B cell (primary cell): ENCODE results near the gene TRPC4AP. TPM values are rescaled to one million over a fixed set of nuclear protein-coding genes. Genes with fewer than 3 reads are reported as not detected.

Source experiments
- ATAC-seq: fragments of 200-7000 bp; cut with Tn5 transposase; one replicate; pipeline ENCODE4 v1.10.0; 2021; ENCODE audit warnings: low read depth, mild to moderate bottlenecking, moderate number of reproducible peaks, moderate library complexity
- CTCF ChIA-PET: fragments of 350-600 bp; sonication (Branson Sonifier 250); formaldehyde crosslinking; loops from one replicate; lab custom pipeline; 2021; ENCODE audit warnings: antibody characterized with exemption, inconsistent platforms; lab: Charles Lee
- POLR2A ChIA-PET: fragments of 350-600 bp; sonication (Branson Sonifier 250); formaldehyde crosslinking; loops from one replicate; lab custom pipeline; 2021; ENCODE audit warnings: antibody characterized with exemption; lab: Charles Lee
- DNase-seq: peaks from one replicate; pipeline ENCODE4 v3.0.0; 2013
- H2AFZ ChIP-seq: 2 replicates; pipeline ENCODE4 v1.6.1; 2012; ENCODE audit warnings: mild to moderate bottlenecking, low read depth, low read length; ENCODE audit not compliant: insufficient read depth, poor library complexity, severe bottlenecking
- H3K27ac ChIP-seq, 2 donors: 1 replicate in 1 of 2; 2 replicates in 1 of 2; pipeline ENCODE4 v1.5.1; 2012 to 2013; ENCODE audit warnings: low read length in 2 of 2, mild to moderate bottlenecking in 2 of 2, moderate library complexity in 1 of 2
- H3K27me3 ChIP-seq, 4 experiments: fragments of 200-600 bp in 1 of 4; sonication (generic) in 1 of 4; replicated peaks in 1 of 4; 1 replicate in 2 of 4; 2 replicates in 2 of 4; pipeline versions ENCODE4 v1.6.1 to v1.7.0; 2013 to 2016; ENCODE audit warnings: low read length in 3 of 4, mild to moderate bottlenecking in 2 of 4, mixed read lengths in 1 of 4, moderate library complexity in 1 of 4; ENCODE audit not compliant: insufficient read depth in 4 of 4, control insufficient read depth in 3 of 4; ENCODE audit errors: control extremely low read depth in 1 of 4
- H3K36me3 ChIP-seq, 2 experiments: replicated peaks in 1 of 2; 1 replicate in 1 of 2; 2 replicates in 1 of 2; pipeline versions ENCODE4 v1.6.1 to v1.7.1; 2013; ENCODE audit warnings: low read length in 1 of 2; ENCODE audit not compliant: insufficient read depth in 2 of 2, control insufficient read depth in 1 of 2; ENCODE audit errors: control extremely low read depth in 1 of 2, extremely low read depth in 1 of 2
- H3K4me1 ChIP-seq, 2 donors: fragments of 200-600 bp in 1 of 2; sonication (generic) in 1 of 2; 1 replicate in 1 of 2; 2 replicates in 1 of 2; pipeline versions ENCODE4 v1.5.1 to v1.6.1; 2013 to 2017; ENCODE audit warnings: low read length in 2 of 2; ENCODE audit not compliant: control insufficient read depth in 2 of 2, insufficient read depth in 2 of 2
- H3K4me2 ChIP-seq: replicated peaks from 2 replicates; pipeline ENCODE3; 2012; ENCODE audit warnings: mild to moderate bottlenecking, low read depth, low read length; ENCODE audit not compliant: poor library complexity, severe bottlenecking
- H3K4me3 ChIP-seq, 5 experiments: fragments of 200-600 bp in 1 of 5; sonication (generic) in 1 of 5; 1 replicate in 3 of 5; 2 replicates in 2 of 5; pipeline versions ENCODE4 v1.5.1 to v1.7.0; 2011 to 2016; ENCODE audit warnings: low read length in 4 of 5, mild to moderate bottlenecking in 4 of 5, low read depth in 2 of 5, control low read depth in 1 of 5, moderate library complexity in 1 of 5; ENCODE audit not compliant: insufficient read depth in 1 of 5; ENCODE audit errors: control extremely low read depth in 1 of 5, extremely low read depth in 1 of 5
- H3K79me2 ChIP-seq: fragments of 200-600 bp; sonication (generic); one replicate; pipeline ENCODE4 v1.6.0; 2016; ENCODE audit warnings: low read length; ENCODE audit not compliant: control insufficient read depth, insufficient read depth
- H3K9ac ChIP-seq: fragments of 200-600 bp; sonication (generic); 2 replicates; pipeline ENCODE4 v1.6.1; 2017; ENCODE audit warnings: mild to moderate bottlenecking, low read length, moderate library complexity
- H3K9me3 ChIP-seq, 3 donors: one replicate each; pipeline versions ENCODE4 v1.6.1 to v1.7.1; 2013; ENCODE audit warnings: low read length in 2 of 3; ENCODE audit not compliant: control insufficient read depth in 2 of 3, insufficient read depth in 1 of 3; ENCODE audit errors: control extremely low read depth in 1 of 3
- H4K20me1 ChIP-seq: 2 replicates; pipeline ENCODE4 v1.6.0; 2012; ENCODE audit warnings: mild to moderate bottlenecking, low read length; ENCODE audit not compliant: insufficient read depth, control insufficient read depth, poor library complexity, severe bottlenecking
- H3K27ac Mint-ChIP-seq: one replicate; pipeline ENCODE4 v1.8.0; 2021; ENCODE audit warnings: mixed read lengths
- H3K27me3 Mint-ChIP-seq: one replicate; pipeline ENCODE4 v1.8.0; 2021; ENCODE audit warnings: mixed read lengths
- H3K4me1 Mint-ChIP-seq: one replicate; pipeline ENCODE4 v1.8.0; 2021; ENCODE audit warnings: mixed read lengths
- H3K4me3 Mint-ChIP-seq: one replicate; pipeline ENCODE4 v1.8.0; 2021; ENCODE audit warnings: mixed read lengths
- H3K9me3 Mint-ChIP-seq: one replicate; pipeline ENCODE4 v1.8.0; 2022; ENCODE audit warnings: mixed read lengths; ENCODE audit not compliant: insufficient read depth
- CTCF ChIP-seq: fragments of 200-600 bp; IDR thresholded peaks from one replicate; pipeline ENCODE4 v1.8.0; 2022; ENCODE audit warnings: antibody characterized with exemption, mild to moderate bottlenecking
- EZH2 ChIP-seq: IDR thresholded peaks from 2 replicates; pipeline ENCODE4 v1.6.1; 2012; ENCODE audit warnings: borderline replicate concordance, low read depth, mild to moderate bottlenecking, moderate library complexity, low read length; ENCODE audit not compliant: insufficient read depth, poor library complexity, severe bottlenecking
- WGBS: methylation state at CpG from one replicate; pipeline ENCODE4 v1.1.5; 2013; ENCODE audit warnings: missing lambda C conversion rate; ENCODE audit not compliant: insufficient coverage; 5-methylcytosine and 5-hydroxymethylcytosine counted together
- intact Hi-C: fragments of 100-400 bp; cut with micrococcal nuclease; formaldehyde crosslinking; loops from one replicate; pipeline ENCODE4 v1.10.0; 2022
- polyA plus RNA-seq: library from polyadenylated mRNA; depleted of rRNA; stranded (reverse); fragments of >200 nt; gene quantifications from 2 replicates; pipeline ENCODE4 v1.2.3, GENCODE V29; 2012
- total RNA-seq, 2 donors: library from RNA; stranded (reverse); fragments of 120-200 nt in 1 of 2; gene quantifications; 1 replicate in 1 of 2; 2 replicates in 1 of 2; pipeline versions ENCODE4 v1.2.3 to v1.2.4, GENCODE V29; 2013 to 2022

The TRPC4AP gene
- total and polyA plus RNA-seq, 2 donors (not counting 1 experiment from before 2014, with no cell fraction given), result 62.5 to 73.2 TPM

- intact Hi-C loops, result no loop called here
- no peak overlapping the region for H3K4me3 Mint-ChIP-seq
These were observed 76.8 kb downstream of the TRPC4AP start for GRCh38 chr20:35015863-35016193.

DNA sequence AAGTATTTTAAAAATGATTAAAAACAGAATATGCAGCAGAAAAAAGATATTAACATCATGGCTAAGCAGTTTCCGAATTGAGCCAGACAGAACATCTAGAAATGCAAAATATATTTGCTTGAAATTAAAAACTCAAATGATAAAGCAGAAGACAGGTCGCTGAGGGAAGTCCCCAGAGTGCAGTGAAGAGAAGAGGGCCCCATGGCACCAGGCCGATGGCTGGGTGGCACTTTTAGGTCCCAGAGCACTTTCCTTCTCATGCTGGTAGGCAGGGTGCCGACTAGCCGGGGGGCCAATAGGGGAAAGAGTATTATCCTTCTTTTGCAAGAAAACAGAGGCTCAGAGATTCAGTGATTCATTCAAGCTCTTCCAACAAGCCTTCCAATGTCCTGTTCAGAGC lies 78.1 kb downstream of the TRPC4AP start:
- peak; percentile 36 for ATAC-seq
- peak overlapping the region; percentile 72 for H3K27ac Mint-ChIP-seq
- peaks cover 10% of the 10 kb centered on the region for H3K4me1 Mint-ChIP-seq
- H3K79me2 ChIP-seq, result peaks cover 5% of the 10 kb centered on the region
- intact Hi-C loops, result no loop called here
- H4K20me1 ChIP-seq, result no peaks in the 10 kb centered on the region
- no peak overlapping the region for H3K4me3 ChIP-seq
- no peak overlapping the region for H2AFZ ChIP-seq
- H3K36me3 ChIP-seq, result peaks cover 3 to 85% of the 10 kb centered on the region in 2 experiments
- peak overlapping the region; percentile 15 for H3K4me2 ChIP-seq
- DNase-seq, result no peak
- WGBS, result 68% methylated on average over 3 of the region's 5 CpGs
- peak overlapping the region in 1 of 2 donors; percentile 26 for H3K27ac ChIP-seq
- H3K9me3 Mint-ChIP-seq, result no peaks in the 10 kb centered on the region
- CTCF ChIA-PET, result interaction anchor here (0.7 kb wide), 1 partner anchor 182 kb away, joined by 3 read pairs; no protein-coding TSS in a partner anchor
- H3K27me3 Mint-ChIP-seq, result no peaks in the 10 kb centered on the region
- H3K9me3 ChIP-seq, result no peaks in the 10 kb centered on the region
- no peak overlapping the region for H3K9ac ChIP-seq
- H3K4me1 ChIP-seq, result peaks cover 0 to 3% of the 10 kb centered on the region in 2 donors
- TF ChIP-seq CTCF, result no peak
- TF ChIP-seq EZH2, result no peak
- no peaks in the 10 kb centered on the region for H3K27me3 ChIP-seq
- peak overlapping the region; percentile 17 for H3K4me3 Mint-ChIP-seq
- POLR2A ChIA-PET, result no interaction called here

More at GRCh38 chr20:35015863-35016193, 76.8 kb downstream of the TRPC4AP start:
- peaks cover 5% of the 10 kb centered on the region for H3K79me2 ChIP-seq
- H3K27ac ChIP-seq, result peak overlapping the region in 1 of 2 donors; percentile 30
- peaks cover 0 to 3% of the 10 kb centered on the region in 2 donors for H3K4me1 ChIP-seq
- H3K36me3 ChIP-seq, result peaks cover 5 to 84% of the 10 kb centered on the region in 2 experiments
- H3K4me1 Mint-ChIP-seq, result peaks cover 10% of the 10 kb centered on the region
- no peaks in the 10 kb centered on the region for H4K20me1 ChIP-seq
- H3K27me3 ChIP-seq, result no peaks in the 10 kb centered on the region
- no peak for ATAC-seq
- TF ChIP-seq CTCF (no peak), EZH2 (no peak)
- no peak overlapping the region for H2AFZ ChIP-seq
- no peaks in the 10 kb centered on the region for H3K9me3 ChIP-seq
- WGBS, result 100% methylated on average over 2 of the region's 2 CpGs
- no peak overlapping the region for H3K9ac ChIP-seq
- ChIA-PET CTCF (interaction anchor here (0.6 kb wide), 1 partner anchor 190 kb away, joined by 3 read pairs; the partner anchor contains the start of gene NCOA6), POLR2A (no interaction called here)
- DNase-seq, result no peak
- H3K27ac Mint-ChIP-seq, result no peak overlapping the region
- no peak overlapping the region for H3K4me2 ChIP-seq
- no peaks in the 10 kb centered on the region for H3K9me3 Mint-ChIP-seq
- no peaks in the 10 kb centered on the region for H3K27me3 Mint-ChIP-seq
- no peak overlapping the region for H3K4me3 ChIP-seq
